NCI-H2107 treated with DMSO at 0.1 percent for 48 hours (cell line): ENCODE measurements around the gene AMFR.

Experiments used
- DNase-seq: peaks from one replicate; lab custom pipeline; 2025; ENCODE audit not compliant: unreplicated experiment; lab: John Stamatoyannopoulos, UW

Gene AMFR

GRCh38 chr16:56424404-56424764 lies 961 bp downstream of the AMFR start:
- DNase-seq = no peak

- DNase-seq = no peak
Observed at GRCh38 chr16:56423584-56424403, 1.6 kb downstream of the AMFR start.

- DNase-seq = no peak
Observed at GRCh38 chr16:56422896-56423441, 2.4 kb downstream of the AMFR start.

DNA sequence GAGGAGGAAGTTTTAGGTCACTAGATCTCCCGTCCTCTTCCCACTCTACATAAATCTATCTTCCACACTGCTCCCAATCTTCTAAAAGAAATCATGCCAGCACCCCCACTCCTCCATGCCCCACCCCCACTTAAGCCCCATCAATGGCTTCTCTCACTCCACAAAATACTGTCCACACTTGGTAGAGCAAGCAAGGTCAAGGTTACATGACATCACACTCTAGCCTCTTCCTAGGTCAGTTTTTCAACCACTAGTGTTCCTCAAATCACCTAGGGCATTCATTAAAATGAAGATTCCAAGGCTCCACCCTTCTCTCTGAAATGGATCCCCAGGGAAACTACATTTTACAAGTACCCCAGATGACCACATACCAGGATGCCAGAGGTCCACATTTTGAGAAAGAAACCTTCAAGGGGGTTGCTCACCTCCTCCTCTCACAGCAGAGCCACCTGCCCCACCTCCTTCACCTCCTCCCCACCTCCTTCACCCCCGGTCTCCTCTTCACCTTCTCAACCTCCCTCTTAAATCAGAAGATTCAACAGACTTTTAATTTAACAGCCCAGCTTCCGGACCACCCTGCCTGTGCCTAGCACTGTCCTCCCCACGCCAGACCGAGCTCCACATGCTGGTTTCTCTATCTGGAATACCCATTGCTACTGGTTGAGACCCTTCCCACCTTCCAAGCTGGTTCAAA lies 3.2 kb downstream of the AMFR start:
- DNase-seq = no peak

DNA sequence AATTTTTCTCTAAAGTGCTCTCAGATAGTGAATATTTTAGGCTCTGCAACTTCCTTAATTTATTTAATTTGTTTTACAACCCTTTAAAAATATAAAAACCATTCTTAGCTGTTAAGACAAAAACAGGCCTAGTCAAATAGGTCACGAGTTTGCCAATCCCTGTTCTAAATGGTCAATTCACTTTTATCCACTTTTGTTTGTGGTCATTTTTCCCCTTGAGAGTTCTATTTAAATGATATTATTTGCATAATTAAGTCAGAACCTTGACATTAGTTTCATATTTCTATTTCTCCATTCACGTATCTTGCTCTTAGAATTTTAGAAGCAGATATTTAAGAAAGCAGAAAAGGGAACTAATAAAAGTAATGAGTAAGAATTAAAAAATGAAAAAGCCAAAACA lies 4.0 kb downstream of the AMFR start:
- DNase-seq = no peak

GRCh38 chr16:56420613-56421012 lies 4.7 kb downstream of the AMFR start:
- DNase-seq = no peak

DNA sequence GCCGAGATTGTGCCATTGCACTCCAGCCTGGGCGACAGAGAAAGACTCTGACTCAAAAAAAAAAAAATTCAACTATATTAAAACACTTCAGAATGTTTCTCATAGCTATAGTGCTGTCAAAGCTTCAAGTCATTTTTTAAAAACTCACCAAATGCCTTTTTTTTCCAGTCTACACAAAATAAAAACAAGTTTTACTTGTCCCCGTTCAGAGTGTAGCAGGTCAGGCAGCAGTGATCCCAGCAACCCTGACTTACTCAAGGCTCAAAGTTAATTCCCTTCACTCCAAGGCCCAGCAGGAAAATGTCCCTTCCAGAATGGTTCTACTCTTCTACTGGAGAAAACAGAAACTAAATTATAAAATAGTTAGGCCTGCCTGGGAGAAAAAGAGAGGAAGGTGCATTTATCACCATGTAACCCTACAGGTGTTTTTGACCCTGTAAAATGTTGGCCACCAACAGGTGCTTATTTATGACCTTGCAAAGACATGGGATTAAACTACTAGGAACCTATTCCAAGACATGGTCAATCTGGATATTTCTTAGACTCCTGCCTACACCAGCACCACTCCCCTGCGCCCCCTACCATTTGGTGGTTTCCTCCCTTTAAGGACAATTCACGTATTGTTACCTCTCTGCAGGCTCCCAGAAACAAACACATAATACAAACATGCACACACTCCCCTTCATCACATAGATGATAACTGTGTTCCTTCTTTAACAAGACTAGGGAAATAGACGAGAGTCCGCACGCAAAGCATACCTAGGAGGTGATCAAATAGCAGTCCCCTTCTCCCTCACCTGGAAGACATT lies 5.4 kb downstream of the AMFR start:
- no peak for DNase-seq

GRCh38 chr16:56417138-56417537 lies 8.2 kb downstream of the AMFR start:
- no peak for DNase-seq

DNA sequence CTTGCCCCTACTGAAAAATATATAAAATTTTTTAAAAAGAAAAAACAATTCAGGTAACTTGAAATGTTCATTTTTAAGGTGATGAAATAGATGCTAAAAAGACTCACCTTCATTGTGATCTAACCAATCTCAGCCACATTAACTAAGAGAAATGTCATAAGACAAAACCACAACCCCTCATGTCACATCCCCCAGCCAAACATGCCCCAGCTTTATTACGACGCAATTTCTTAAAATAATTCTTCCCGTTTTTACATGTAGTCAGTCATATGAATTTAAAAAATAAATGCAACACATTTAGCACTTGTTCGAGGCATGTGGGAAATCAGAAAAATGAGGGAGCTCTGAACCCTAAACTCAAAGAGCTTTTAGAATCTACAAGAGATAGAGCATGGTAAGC lies 9.5 kb downstream of the AMFR start:
- no peak for DNase-seq

DNA sequence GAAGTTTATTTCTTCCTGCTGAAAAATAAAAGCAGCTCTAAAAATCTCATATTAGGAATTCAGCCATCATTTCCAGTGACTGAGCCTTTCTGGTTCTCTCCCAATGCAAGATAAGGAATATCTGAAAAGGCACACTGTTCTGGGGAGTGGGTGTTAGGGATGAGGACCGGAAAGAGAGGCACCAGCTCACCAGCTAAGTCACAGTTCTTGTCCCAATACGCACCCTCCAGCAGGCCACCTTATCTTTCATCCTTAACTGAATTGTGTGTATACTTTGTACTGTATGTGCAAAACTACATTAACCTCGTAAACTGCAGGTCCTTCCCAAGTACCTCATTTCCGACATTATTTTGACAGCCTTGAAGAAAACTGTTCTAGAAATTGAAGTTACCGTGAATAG lies 11.0 kb downstream of the AMFR start:
- DNase-seq = no peak

DNA sequence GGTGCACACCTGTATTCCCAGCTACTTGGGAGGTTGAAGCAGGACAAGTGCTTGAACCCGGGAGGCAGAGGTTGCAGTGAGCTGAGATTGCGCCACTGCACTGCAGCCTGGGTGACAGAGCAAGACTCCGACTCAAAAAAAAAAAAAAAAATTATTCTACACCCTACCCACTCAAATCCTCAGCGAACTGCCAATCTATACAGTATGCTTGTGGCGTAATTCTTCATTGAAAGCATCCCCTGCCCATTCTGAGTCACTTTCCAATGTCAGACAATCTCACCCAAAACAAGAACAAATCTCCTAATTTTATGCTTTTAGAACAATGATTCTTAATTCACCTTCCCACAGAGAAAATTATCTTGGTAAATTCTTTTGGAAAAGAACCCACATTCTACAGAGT lies 12.0 kb downstream of the AMFR start:
- no peak for DNase-seq

GRCh38 chr16:56411624-56412023 lies 13.7 kb downstream of the AMFR start:
- no peak for DNase-seq

- DNase-seq = no peak
Observed at GRCh38 chr16:56411123-56411522, 14.2 kb downstream of the AMFR start.

DNA sequence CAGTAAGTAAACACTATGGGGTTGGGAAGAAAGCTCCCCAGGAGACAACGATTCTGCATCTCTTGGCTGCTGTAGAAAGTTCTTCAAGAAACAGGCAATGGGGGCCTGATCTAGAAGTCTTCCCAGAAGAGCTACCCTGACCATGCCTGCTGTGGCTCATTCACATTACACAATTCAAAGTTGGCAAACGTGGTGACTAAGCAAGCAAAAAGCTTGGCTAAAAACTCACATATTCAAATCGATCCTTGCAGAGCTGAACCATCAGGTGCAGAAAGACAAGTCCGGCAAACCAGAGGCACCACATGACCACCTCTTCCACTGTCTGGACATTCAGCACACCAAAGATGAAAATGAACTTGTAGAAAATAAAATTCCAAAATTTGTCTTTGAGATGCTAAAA lies 16.1 kb downstream of the AMFR start:
- DNase-seq = no peak

DNA sequence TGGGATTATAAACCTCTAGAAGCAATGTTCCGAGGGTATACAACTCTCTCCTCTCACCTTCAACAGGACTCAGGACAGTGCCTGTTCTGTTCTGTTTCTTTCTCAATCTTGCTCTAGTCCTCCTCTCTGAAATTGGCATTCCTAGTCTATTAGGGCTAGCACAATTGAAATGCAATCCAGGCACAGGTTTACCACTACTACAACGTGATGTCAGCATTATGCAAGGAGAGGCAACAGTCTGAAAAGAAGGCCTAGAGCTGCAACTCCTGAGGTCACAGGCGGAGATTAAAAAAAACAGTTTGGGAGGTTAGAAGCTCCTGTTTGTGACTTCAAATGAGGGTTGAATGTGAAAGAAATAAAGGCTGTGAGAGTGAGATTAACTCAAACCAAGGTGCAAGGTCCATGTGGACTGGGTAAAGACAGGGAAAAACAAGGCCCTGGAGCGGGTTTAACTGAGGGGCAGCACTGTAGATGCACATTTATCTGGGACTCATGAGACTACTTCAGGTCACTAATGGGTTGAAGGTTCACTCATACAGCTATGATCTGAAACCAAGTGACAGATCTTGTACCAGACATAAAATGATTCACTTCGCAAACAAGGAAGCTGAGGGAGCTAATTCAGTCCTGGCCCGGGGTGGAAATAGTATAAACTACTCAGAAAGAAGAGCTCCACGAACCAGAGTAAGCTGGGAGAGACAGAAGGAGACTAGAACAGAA lies 16.8 kb downstream of the AMFR start:
- no peak for DNase-seq

- DNase-seq = no peak
Observed at GRCh38 chr16:56405977-56406672, 19.2 kb downstream of the AMFR start.

GRCh38 chr16:56401482-56401881 lies 23.9 kb downstream of the AMFR start:
- DNase-seq = peak; percentile 81

GRCh38 chr16:56400458-56400857 lies 24.9 kb downstream of the AMFR start:
- DNase-seq = peak; percentile 10

GRCh38 chr16:56399486-56399885 lies 25.9 kb downstream of the AMFR start:
- DNase-seq = no peak

DNA sequence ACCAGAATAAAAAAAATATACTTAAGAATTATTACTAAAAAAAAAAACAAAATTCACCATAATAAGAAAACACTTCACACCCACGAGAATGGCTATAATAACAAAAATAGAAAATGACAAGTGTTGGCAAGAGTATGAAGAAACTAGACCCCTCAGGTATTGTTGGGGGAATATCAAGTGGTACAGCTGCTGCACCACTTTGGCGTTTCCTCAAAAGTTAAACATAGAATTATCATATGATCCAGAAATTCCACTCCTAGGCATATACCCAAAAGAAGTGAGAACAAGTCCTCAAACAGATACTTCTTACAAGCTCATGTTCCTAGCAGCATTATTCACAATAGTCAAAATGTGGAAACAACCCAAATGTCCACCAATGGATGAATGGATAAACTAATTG lies 26.3 kb downstream of the AMFR start:
- no peak for DNase-seq
